Colonic mucosa (tissue), 4 donors: ENCODE data around the gene GPR61. TPM values are rescaled to one million over a fixed set of nuclear protein-coding genes. Genes with fewer than 3 reads are reported as not detected.

Experiments
- DNase-seq: peaks from one replicate; pipeline ENCODE4 v3.0.0-alpha.2; 2020
- H3K27ac ChIP-seq: fragments of 200-600 bp; one replicate; pipeline ENCODE4 v1.8.0; 2021
- H3K27me3 ChIP-seq: fragments of 200-600 bp; one replicate; pipeline ENCODE4 v1.8.0; 2021
- H3K36me3 ChIP-seq: fragments of 200-600 bp; one replicate; pipeline ENCODE4 v1.8.0; 2021
- H3K4me1 ChIP-seq: fragments of 200-600 bp; one replicate; pipeline ENCODE4 v1.8.0; 2021; ENCODE audit warnings: mild to moderate bottlenecking
- H3K4me3 ChIP-seq: fragments of 200-600 bp; one replicate; pipeline ENCODE4 v1.8.0; 2021
- H3K9ac ChIP-seq, 2 donors: one replicate each; pipeline ENCODE4 v1.7.0; 2013; ENCODE audit warnings: control low read depth in 2 of 2, low read depth in 2 of 2, low read length in 2 of 2
- H3K9me3 ChIP-seq: fragments of 200-600 bp; one replicate; pipeline ENCODE4 v1.8.0; 2021
- CTCF ChIP-seq: fragments of 200-600 bp; IDR thresholded peaks from one replicate; pipeline ENCODE4 v1.8.0; 2022; ENCODE audit warnings: antibody characterized with exemption, mild to moderate bottlenecking
- intact Hi-C: fragments of 100-400 bp; cut with DNase I; formaldehyde crosslinking; loops from one replicate; pipeline ENCODE4 v1.14.1; 2022
- total RNA-seq, 2 donors: library from RNA; stranded (reverse); fragmentation: NEBNext Ultra II Directional in 1 of 2; extraction: Animal tissue kit (Norgen Biotek cat#: 25700) in 1 of 2; gene quantifications; one replicate each; pipeline ENCODE4 v1.2.1, GENCODE V29; 2021
- donor health status: healthy.
- donor health status: DM: no; HTN: no; CAD: no.
- donor health status: DM: no; HTN: no; CAD: no.

The GPR61 gene
- total RNA-seq, 2 donors from 2014 or later, result not detected

- no peak for TF ChIP-seq CTCF
- Histone ChIP-seq H3K4me1 (peaks cover 16% of the 10 kb centered on the region), H3K9me3 (no peaks in the 10 kb centered on the region), H3K9ac (no peak overlapping the region), H3K36me3 (no peaks in the 10 kb centered on the region), H3K27me3 (no peaks in the 10 kb centered on the region), H3K4me3 (no peak overlapping the region), H3K27ac (no peak overlapping the region)
- intact Hi-C loops, result no loop called here
- no peak for DNase-seq
Observed at GRCh38 chr1:109564194-109564878, 24.7 kb downstream of the GPR61 start.

- no peak overlapping the region for H3K9ac ChIP-seq
- H3K9me3 ChIP-seq, result no peaks in the 10 kb centered on the region
- intact Hi-C loops, result no loop called here
- H3K27me3 ChIP-seq, result no peaks in the 10 kb centered on the region
- no peaks in the 10 kb centered on the region for H3K36me3 ChIP-seq
- DNase-seq, result no peak
- H3K4me3 ChIP-seq, result no peak overlapping the region
- TF ChIP-seq CTCF, result no peak
- peaks cover 16% of the 10 kb centered on the region for H3K4me1 ChIP-seq
- no peak overlapping the region for H3K27ac ChIP-seq
Observed at GRCh38 chr1:109565241-109565640, 25.6 kb downstream of the GPR61 start.

GRCh38 chr1:109566982-109567381, 27.3 kb downstream of the GPR61 start:
- H3K9me3 ChIP-seq, result no peaks in the 10 kb centered on the region
- intact Hi-C loops, result no loop called here
- no peaks in the 10 kb centered on the region for H3K27me3 ChIP-seq
- no peaks in the 10 kb centered on the region for H3K36me3 ChIP-seq
- H3K9ac ChIP-seq, result no peak overlapping the region
- H3K4me3 ChIP-seq, result no peak overlapping the region
- DNase-seq, result no peak
- TF ChIP-seq CTCF, result no peak
- H3K4me1 ChIP-seq, result peaks cover 16% of the 10 kb centered on the region
- H3K27ac ChIP-seq, result no peak overlapping the region

GRCh38 chr1:109567877-109568672, 28.4 kb downstream of the GPR61 start:
- intact Hi-C loops, result no loop called here
- Histone ChIP-seq H3K36me3 (no peaks in the 10 kb centered on the region), H3K9ac (no peak overlapping the region), H3K27ac (no peak overlapping the region), H3K4me1 (peaks cover 16% of the 10 kb centered on the region), H3K27me3 (no peaks in the 10 kb centered on the region), H3K9me3 (no peaks in the 10 kb centered on the region), H3K4me3 (no peak overlapping the region)
- no peak for DNase-seq
- TF ChIP-seq CTCF, result no peak

- Histone ChIP-seq H3K9me3 (no peaks in the 10 kb centered on the region), H3K27ac (no peak overlapping the region), H3K27me3 (no peaks in the 10 kb centered on the region), H3K4me1 (peaks cover 16% of the 10 kb centered on the region), H3K9ac (no peak overlapping the region), H3K4me3 (no peak overlapping the region), H3K36me3 (no peaks in the 10 kb centered on the region)
- TF ChIP-seq CTCF, result no peak
- intact Hi-C loops, result no loop called here
- no peak for DNase-seq
Observed at GRCh38 chr1:109569323-109569722, 29.7 kb downstream of the GPR61 start.
